Measurements from ENCODE around the gene SYTL3.

- TF ChIP-seq SIN3A (IDR thresholded peaks at IDR 0.05; ENCODE audit: borderline replicate concordance, low read depth, low read length) (no peak), MAX (IDR thresholded peaks at IDR 0.05; ENCODE audit: low read depth) (no peak), FOSL2 (IDR thresholded peaks at IDR 0.05; ENCODE audit: borderline replicate concordance, low read depth) (no peak), YY1 (IDR thresholded peaks at IDR 0.05; ENCODE audit: low read depth) (no peak), CTCF (IDR thresholded peaks at IDR 0.05) (no peak), USF1 (IDR thresholded peaks at IDR 0.05; ENCODE audit: borderline replicate concordance, low read depth) (no peak), TEAD4 (IDR thresholded peaks at IDR 0.05; ENCODE audit: borderline replicate concordance, insufficient read depth) (no peak)
These were observed 104.0 kb downstream of the SYTL3 start for GRCh38 chr6:158753811-158754210.
